SK-N-SH treated with all-trans-retinoic acid at 6 μM for 48 hours (cell line): ENCODE measurements around the gene DDX24.

ENCODE experiments used
- ARNTL ChIP-seq: fragments of 450-650 bp; formaldehyde crosslinking; IDR thresholded peaks from 2 replicates; pipeline ENCODE4 v1.5.0; 2020; ENCODE audit warnings: low read depth, mild to moderate bottlenecking, moderate library complexity, borderline replicate concordance
- CREB5 ChIP-seq: fragments of 250-450 bp; sonication (Bioruptor Pico); IDR thresholded peaks from 2 replicates; pipeline ENCODE4 v1.5.1; 2020; ENCODE audit warnings: low read depth, mild to moderate bottlenecking, moderate library complexity
- CSRNP3 ChIP-seq: fragments of 250-450 bp; sonication (Bioruptor Pico); IDR thresholded peaks from 2 replicates; pipeline ENCODE4 v1.5.1; 2021; ENCODE audit warnings: mild to moderate bottlenecking, moderate library complexity
- ISL1 ChIP-seq: fragments of 250-450 bp; sonication (Bioruptor Pico); IDR thresholded peaks from 2 replicates; pipeline ENCODE4 v2.1.2; 2022; ENCODE audit warnings: mild to moderate bottlenecking, moderate library complexity
- PATZ1 ChIP-seq: fragments of 250-450 bp; sonication (Bioruptor Pico); IDR thresholded peaks from 2 replicates; pipeline ENCODE4 v1.8.0; 2020; ENCODE audit warnings: mild to moderate bottlenecking, moderate library complexity, borderline replicate concordance
- POU6F1 ChIP-seq: fragments of 250-450 bp; sonication (Bioruptor Pico); IDR thresholded peaks from 2 replicates; pipeline ENCODE4 v1.8.0; 2021; ENCODE audit warnings: low read depth, mild to moderate bottlenecking, moderate library complexity, borderline replicate concordance
- PPARA ChIP-seq: fragments of 250-450 bp; sonication (Bioruptor Pico); IDR thresholded peaks from 2 replicates; pipeline ENCODE4 v1.5.0; 2020; ENCODE audit warnings: mild to moderate bottlenecking, borderline replicate concordance
- RARB ChIP-seq: fragments of 250-450 bp; sonication (Bioruptor Pico); IDR thresholded peaks from 2 replicates; pipeline ENCODE4 v1.8.0; 2021; ENCODE audit warnings: mild to moderate bottlenecking, moderate library complexity
- SNAI2 ChIP-seq: fragments of 250-450 bp; sonication (Bioruptor Pico); IDR thresholded peaks from 2 replicates; pipeline ENCODE4 v1.5.0; 2020; ENCODE audit warnings: mild to moderate bottlenecking, moderate library complexity
- ZC3H10 ChIP-seq: fragments of 250-450 bp; sonication (Bioruptor Pico); IDR thresholded peaks from 2 replicates; pipeline ENCODE4 v1.5.1; 2021; ENCODE audit warnings: mild to moderate bottlenecking, moderate library complexity
- ZFP3 ChIP-seq: fragments of 250-450 bp; sonication (Bioruptor Pico); IDR thresholded peaks from 2 replicates; pipeline ENCODE4 v1.5.0; 2020; ENCODE audit warnings: mild to moderate bottlenecking, moderate library complexity
- ZFP30 ChIP-seq: fragments of 450-650 bp; formaldehyde crosslinking; IDR thresholded peaks from 2 replicates; pipeline ENCODE4 v1.5.0; 2022; ENCODE audit warnings: mild to moderate bottlenecking, moderate library complexity
- ZNF565 ChIP-seq: fragments of 450-650 bp; formaldehyde crosslinking; conservative IDR thresholded peaks from 2 replicates; pipeline ENCODE4 v1.5.0; 2020; ENCODE audit warnings: low read depth, mild to moderate bottlenecking, moderate library complexity
- ZNF8 ChIP-seq: fragments of 450-650 bp; formaldehyde crosslinking; IDR thresholded peaks from 2 replicates; pipeline ENCODE4 v1.5.0; 2020; ENCODE audit warnings: mild to moderate bottlenecking, moderate library complexity

GRCh38 chr14:94125659-94126418, 44.8 kb upstream of the DDX24 start:
- TF ChIP-seq PATZ1 (CRISPR knock-in tag) (no peak), ZNF8 (CRISPR knock-in tag) (no peak), CREB5 (no peak), POU6F1 (CRISPR knock-in tag) (no peak), SNAI2 (CRISPR knock-in tag) (no peak), ZC3H10 (CRISPR knock-in tag) (no peak), ARNTL (CRISPR knock-in tag) (no peak), ZFP30 (CRISPR knock-in tag) (no peak), RARB (CRISPR knock-in tag) (no peak), ZNF565 (CRISPR knock-in tag) (no peak), ZFP3 (CRISPR knock-in tag) (no peak), CSRNP3 (CRISPR knock-in tag) (no peak), ISL1 (CRISPR knock-in tag) (no peak), PPARA (CRISPR knock-in tag) (no peak)
